SK-N-SH (cell line): ENCODE measurements around the gene SLC45A1. TPM values are rescaled to one million over a fixed set of nuclear protein-coding genes. Genes with fewer than 3 reads are reported as not detected.

Source experiments
- CTCF ChIA-PET: fragments of 300-600, 350-600 bp; formaldehyde crosslinking; extraction: SDS; loops from one replicate; lab custom pipeline; 2021; lab: Yijun Ruan, JAX
- POLR2A ChIA-PET: fragments of 350-600 bp; sonication (Branson Sonifier 250); formaldehyde crosslinking; extraction: SDS; loops from one replicate; lab custom pipeline; 2020; ENCODE audit warnings: antibody characterized with exemption, inconsistent platforms; lab: Yijun Ruan, JAX
- DNase-seq: peaks from one replicate; pipeline ENCODE4 v3.0.0; 2012
- H2AFZ ChIP-seq: fragments of 200-600 bp; sonication (generic); 2 replicates; pipeline ENCODE4 v1.8.1; 2016; ENCODE audit warnings: antibody characterized with exemption, mild to moderate bottlenecking, low read depth
- H3F3A ChIP-seq: fragments of 200-600 bp; sonication (generic); replicated peaks from 2 replicates; pipeline ENCODE3; 2016; ENCODE audit warnings: antibody characterized with exemption, mild to moderate bottlenecking; ENCODE audit not compliant: insufficient read depth
- H3K27ac ChIP-seq, 2 experiments: fragments of 200-500 bp in 1 of 2; fragments of 200-600 bp in 1 of 2; sonication (Bioruptor generic) in 1 of 2; sonication (generic), shearing (Covaris generic) in 1 of 2; 2 replicates each; pipeline versions ENCODE4 v1.5.1 to v1.6.1; 2014 to 2016; ENCODE audit warnings: low read depth in 2 of 2, inconsistent platforms in 1 of 2, low read length in 1 of 2, mild to moderate bottlenecking in 1 of 2, mixed read lengths in 1 of 2
- H3K27me3 ChIP-seq: fragments of 200-600 bp; sonication (generic), shearing (Covaris generic); 2 replicates; pipeline ENCODE4 v1.6.1; 2016; ENCODE audit warnings: mixed run types; ENCODE audit not compliant: insufficient read depth
- H3K36me3 ChIP-seq, 2 experiments: fragments of 200-500 bp in 1 of 2; fragments of 200-600 bp in 1 of 2; sonication (Bioruptor generic) in 1 of 2; sonication (generic) in 1 of 2; replicated peaks in 1 of 2; 2 replicates each; pipeline versions ENCODE3 to v1.5.1; 2014 to 2016; ENCODE audit warnings: low read length in 1 of 2, mild to moderate bottlenecking in 1 of 2; ENCODE audit not compliant: insufficient read depth in 2 of 2, control insufficient read depth in 1 of 2
- H3K4me1 ChIP-seq, 2 experiments: fragments of 200-500 bp in 1 of 2; fragments of 200-600 bp in 1 of 2; sonication (Bioruptor generic) in 1 of 2; sonication (generic), shearing (Covaris generic) in 1 of 2; 2 replicates each; pipeline versions ENCODE4 v1.5.1 to v1.6.1; 2014 to 2016; ENCODE audit warnings: low read depth in 1 of 2, low read length in 1 of 2, mixed run types in 1 of 2; ENCODE audit not compliant: insufficient read depth in 2 of 2, control insufficient read depth in 1 of 2
- H3K4me2 ChIP-seq: fragments of 200-600 bp; sonication (generic), shearing (Covaris generic); 2 replicates; pipeline ENCODE4 v1.6.1; 2017; ENCODE audit warnings: mixed run types
- H3K4me3 ChIP-seq, 2 experiments: fragments of 200-500 bp in 1 of 2; fragments of 200-600 bp in 1 of 2; sonication (Bioruptor generic) in 1 of 2; sonication (generic), shearing (Covaris generic) in 1 of 2; 2 replicates each; pipeline versions ENCODE4 v1.5.1 to v1.8.1; 2014 to 2016; ENCODE audit warnings: low read depth in 2 of 2, inconsistent platforms in 1 of 2, low read length in 1 of 2, mild to moderate bottlenecking in 1 of 2, mixed read lengths in 1 of 2, moderate library complexity in 1 of 2
- H3K79me2 ChIP-seq: fragments of 200-600 bp; sonication (generic); 2 replicates; pipeline ENCODE4 v1.8.1; 2017; ENCODE audit warnings: mild to moderate bottlenecking; ENCODE audit not compliant: insufficient read depth
- H3K9ac ChIP-seq: fragments of 200-600 bp; sonication (generic); 2 replicates; pipeline ENCODE4 v1.6.1; 2017; ENCODE audit warnings: mixed run types
- H3K9me2 ChIP-seq: fragments of 200-600 bp; sonication (generic); 2 replicates; pipeline ENCODE4 v1.6.1; 2017; ENCODE audit warnings: mixed run types
- H3K9me3 ChIP-seq: fragments of 200-600 bp; sonication (generic); 2 replicates; pipeline ENCODE4 v1.6.1; 2017; ENCODE audit warnings: mixed run types, mild to moderate bottlenecking, moderate library complexity
- H4K20me1 ChIP-seq: fragments of 200-600 bp; sonication (generic); 2 replicates; pipeline ENCODE4 v1.6.1; 2017; ENCODE audit warnings: mild to moderate bottlenecking, mixed run types; ENCODE audit not compliant: insufficient read depth
- CHD2 ChIP-seq: fragments of 150-350 bp; IDR thresholded peaks from 2 replicates; pipeline ENCODE4 v1.6.1; 2018; ENCODE audit warnings: low read length; ENCODE audit not compliant: partially characterized antibody
- EZH2phosphoT487 ChIP-seq: fragments of 200-600 bp; sonication (generic); IDR thresholded peaks from 2 replicates; pipeline ENCODE4 v1.6.1; 2017; ENCODE audit warnings: low read depth, mixed run types, mild to moderate bottlenecking, antibody characterized with exemption, moderate library complexity, borderline replicate concordance
- MEF2A ChIP-seq: IDR thresholded peaks from 2 replicates; pipeline ENCODE4 v1.4.0; 2012; ENCODE audit warnings: low read depth, borderline replicate concordance
- MXI1 ChIP-seq: IDR thresholded peaks from 2 replicates; pipeline ENCODE4 v1.6.1; 2012; ENCODE audit warnings: mild to moderate bottlenecking, low read depth, low read length, improper control_type of control experiment
- PBX3 ChIP-seq: IDR thresholded peaks from 2 replicates; pipeline ENCODE4; 2012
- RFX5 ChIP-seq: IDR thresholded peaks from 2 replicates; pipeline ENCODE4 v1.6.1; 2012; ENCODE audit warnings: mild to moderate bottlenecking, improper control_type of control experiment, low read length
- RXRA ChIP-seq: IDR thresholded peaks from 2 replicates; pipeline ENCODE4 v1.4.0; 2012; ENCODE audit warnings: low read depth, mild to moderate bottlenecking, borderline replicate concordance
- TCF12 ChIP-seq: IDR thresholded peaks from 2 replicates; pipeline ENCODE4 v1.4.0; 2012
- TEAD4 ChIP-seq: IDR thresholded peaks from 2 replicates; pipeline ENCODE4 v1.4.0; 2012; ENCODE audit warnings: mild to moderate bottlenecking, borderline replicate concordance; ENCODE audit not compliant: insufficient read depth
- YY1 ChIP-seq: IDR thresholded peaks from 2 replicates; pipeline ENCODE4 v1.4.0; 2012; ENCODE audit warnings: low read depth, mild to moderate bottlenecking
- ZBTB33 ChIP-seq: IDR thresholded peaks from 2 replicates; pipeline ENCODE4 v1.4.0; 2012; ENCODE audit warnings: low read depth, borderline replicate concordance
- WGBS: methylation state at CpG from one replicate; pipeline ENCODE4 v1.1.6; 2017; ENCODE audit warnings: low lambda C conversion rate; 5-methylcytosine and 5-hydroxymethylcytosine counted together
- polyA plus RNA-seq, 3 experiments: library from polyadenylated mRNA; depleted of rRNA; stranded (reverse); fragments of >200 nt; gene quantifications; 2 replicates each; pipeline ENCODE4 v1.2.3, GENCODE V29; 2012

SLC45A1 gene
- polyA plus RNA-seq, 1 of the 3 experiments (the other 2 are of a cell fraction), result 2.5 TPM

- no peak for TF ChIP-seq PBX3
Measured at GRCh38 chr1:8363186-8363766, 45.4 kb downstream of the SLC45A1 start (continued).

GRCh38 chr1:8363767-8364301, 45.9 kb downstream of the SLC45A1 start:
- Histone ChIP-seq H4K20me1 (0 out of 2 replicates have a peak, but pooled peaks cover 7% of the 10 kb centered on the region), H3K36me3 (peaks cover 8 to 58% of the 10 kb centered on the region in 2 experiments), H3K4me3 (no peak overlapping the region), H3K9me3 (no peaks in the 10 kb centered on the region), H3K27ac (no peak overlapping the region; a peak in 1 of 4 replicates), H3F3A (no peaks in the 10 kb centered on the region), H3K27me3 (no peaks in the 10 kb centered on the region), H3K4me1 (peaks cover 0 to 14% of the 10 kb centered on the region in 2 experiments; a peak in 1 of 4 replicates), H3K79me2 (peaks cover 23% of the 10 kb centered on the region; the same call in 1 of the 2 replicates), H3K9ac (no peak overlapping the region), H3K9me2 (no peaks in the 10 kb centered on the region), H2AFZ (no peak overlapping the region), H3K4me2 (no peak overlapping the region)
- TF ChIP-seq RFX5, result no peak
- TF ChIP-seq MEF2A, result no peak
- TF ChIP-seq MXI1, result no peak
- ChIA-PET POLR2A (no interaction called here), CTCF (interaction anchor here (0.8 to 1.7 kb wide), 2 partner anchors 11 to 15 kb away, joined by 3 to 9 read pairs; no protein-coding TSS in a partner anchor)
- WGBS, result 100% methylated on average over 2 of the region's 18 CpGs
- DNase-seq, result no peak

- CTCF ChIA-PET, result interaction anchor here (0.8 to 1.7 kb wide), 3 partner anchors 12 to 16 kb away, joined by 3 to 9 read pairs (median 3); no protein-coding TSS in a partner anchor
Measured at GRCh38 chr1:8364528-8365442, 46.9 kb downstream of the SLC45A1 start.

More at GRCh38 chr1:8364528-8365442, 46.9 kb downstream of the SLC45A1 start:
- Histone ChIP-seq H3K27me3 (no peaks in the 10 kb centered on the region), H3K9ac (no peak overlapping the region), H3F3A (no peaks in the 10 kb centered on the region)
- WGBS, result 96% methylated on average over 19 of the region's 29 CpGs
- POLR2A ChIA-PET, result no interaction called here
- DNase-seq, result no peak
- TF ChIP-seq ZBTB33 (no peak), CHD2 (no peak), RXRA (no peak), YY1 (no peak), TCF12 (no peak), TEAD4 (no peak), EZH2phosphoT487 (no peak)
- TF ChIP-seq, all 33 proteins: peak for 0
- peaks cover 25% of the 10 kb centered on the region; the same call in 1 of the 2 replicates for H3K79me2 ChIP-seq
- H3K4me1 ChIP-seq, result peaks cover 0 to 14% of the 10 kb centered on the region in 2 experiments; a peak in 1 of 4 replicates
- no peaks in the 10 kb centered on the region for H3K9me3 ChIP-seq
- H3K4me3 ChIP-seq, result no peak overlapping the region
- 0 out of 2 replicates have a peak, but pooled peaks cover 7% of the 10 kb centered on the region for H4K20me1 ChIP-seq
- peaks cover 8 to 49% of the 10 kb centered on the region in 2 experiments for H3K36me3 ChIP-seq
- H2AFZ ChIP-seq, result no peak overlapping the region
- H3K27ac ChIP-seq, result no peak overlapping the region
- no peak overlapping the region for H3K4me2 ChIP-seq
- no peaks in the 10 kb centered on the region for H3K9me2 ChIP-seq
